ENCODE measurements around the gene FUBP1. TPM values are rescaled to one million over a fixed set of nuclear protein-coding genes. Genes with fewer than 3 reads are reported as not detected.

The FUBP1 gene
- total RNA-seq, 1 experiment from 2014 or later: 208 TPM

GRCh38 chr1:77953907-77954306, 25.0 kb downstream of the FUBP1 start:
- CTCF ChIA-PET: no interaction called here
- peaks cover 63% of the 10 kb centered on the region for H3K36me3 Mint-ChIP-seq
- TF ChIP-seq CREM (CRISPR knock-in tag; IDR thresholded peaks at IDR 0.05) (no peak), IRF1 (CRISPR knock-in tag; IDR thresholded peaks at IDR 0.05) (no peak), IRF2 (CRISPR knock-in tag; IDR thresholded peaks at IDR 0.05; ENCODE audit: borderline replicate concordance, low read depth) (no peak), KAT7 (CRISPR knock-in tag; IDR thresholded peaks at IDR 0.05; ENCODE audit: borderline replicate concordance) (no peak), AR (CRISPR knock-in tag; IDR thresholded peaks at IDR 0.05) (no peak), FOXP1 (CRISPR knock-in tag; IDR thresholded peaks at IDR 0.05; ENCODE audit: borderline replicate concordance) (no peak)
- TF ChIP-seq, protein P1, sequence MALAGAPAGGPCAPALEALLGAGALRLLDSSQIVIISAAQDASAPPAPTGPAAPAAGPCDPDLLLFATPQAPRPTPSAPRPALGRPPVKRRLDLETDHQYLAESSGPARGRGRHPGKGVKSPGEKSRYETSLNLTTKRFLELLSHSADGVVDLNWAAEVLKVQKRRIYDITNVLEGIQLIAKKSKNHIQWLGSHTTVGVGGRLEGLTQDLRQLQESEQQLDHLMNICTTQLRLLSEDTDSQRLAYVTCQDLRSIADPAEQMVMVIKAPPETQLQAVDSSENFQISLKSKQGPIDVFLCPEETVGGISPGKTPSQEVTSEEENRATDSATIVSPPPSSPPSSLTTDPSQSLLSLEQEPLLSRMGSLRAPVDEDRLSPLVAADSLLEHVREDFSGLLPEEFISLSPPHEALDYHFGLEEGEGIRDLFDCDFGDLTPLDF (CRISPR knock-in tag; IDR thresholded peaks at IDR 0.05): no peak

DNA sequence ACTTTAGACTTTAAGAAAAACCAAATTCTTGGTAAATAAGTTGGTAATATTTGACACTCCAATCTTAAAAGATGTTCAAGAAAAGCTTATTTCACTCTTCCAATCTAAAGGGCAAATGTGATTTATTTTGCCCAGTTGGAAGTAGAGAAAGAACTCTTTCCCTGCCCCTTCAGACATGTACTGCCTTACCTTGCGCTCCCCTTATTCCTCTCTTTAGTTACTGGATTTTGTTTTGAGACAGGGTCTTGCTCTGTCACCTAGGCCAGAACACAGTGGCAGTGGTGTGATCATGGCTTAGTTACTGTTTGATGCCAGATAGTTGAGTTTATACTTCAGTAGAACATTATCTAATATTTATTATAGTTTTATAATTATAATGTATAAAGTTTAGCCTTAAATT, 27.5 kb downstream of the FUBP1 start:
- Mint-ChIP-seq H3K36me3 (peaks cover 64% of the 10 kb centered on the region), H3K27me3 (ENCODE audit: low read depth) (no peaks in the 10 kb centered on the region), H3K4me1 (peaks cover 5% of the 10 kb centered on the region), H3K4me3 (no peak overlapping the region), H3K27ac (peak overlapping the region; percentile 48; the same call in 1 of the 2 replicates), H3K9me3 (no peaks in the 10 kb centered on the region)
- ChIA-PET POLR2A (no interaction called here), CTCF (no interaction called here)
- no peak for ATAC-seq
- no peak for DNase-seq (ENCODE audit: low spot score)
- TF ChIP-seq MLX (CRISPR knock-in tag; IDR thresholded peaks at IDR 0.05) (no peak), RORB (CRISPR knock-in tag; IDR thresholded peaks at IDR 0.05) (no peak), MYBL2 (CRISPR knock-in tag; IDR thresholded peaks at IDR 0.05) (no peak), ZNF121 (CRISPR knock-in tag; IDR thresholded peaks at IDR 0.05) (no peak), IRF2 (CRISPR knock-in tag; IDR thresholded peaks at IDR 0.05; ENCODE audit: borderline replicate concordance, low read depth) (no peak), KAT7 (CRISPR knock-in tag; IDR thresholded peaks at IDR 0.05; ENCODE audit: borderline replicate concordance) (no peak), GABPB1 (CRISPR knock-in tag; IDR thresholded peaks at IDR 0.05) (no peak), ELF4 (CRISPR knock-in tag; IDR thresholded peaks at IDR 0.05; ENCODE audit: low read depth) (no peak), ATF1 (CRISPR knock-in tag; IDR thresholded peaks at IDR 0.05) (no peak), JAZF1 (CRISPR knock-in tag; IDR thresholded peaks at IDR 0.05) (no peak), ZBTB43 (CRISPR knock-in tag; IDR thresholded peaks at IDR 0.05) (no peak), USF1 (CRISPR knock-in tag; IDR thresholded peaks at IDR 0.05) (no peak), MXD4 (CRISPR knock-in tag; IDR thresholded peaks at IDR 0.05; ENCODE audit: borderline replicate concordance) (no peak), FOXJ3 (CRISPR knock-in tag; IDR thresholded peaks at IDR 0.05; ENCODE audit: borderline replicate concordance) (no peak), PRRX2 (CRISPR knock-in tag; IDR thresholded peaks at IDR 0.05) (no peak), NFE2L1 (CRISPR knock-in tag; IDR thresholded peaks at IDR 0.05) (no peak), AR (CRISPR knock-in tag; IDR thresholded peaks at IDR 0.05) (no peak)
- TF ChIP-seq, protein P2, sequence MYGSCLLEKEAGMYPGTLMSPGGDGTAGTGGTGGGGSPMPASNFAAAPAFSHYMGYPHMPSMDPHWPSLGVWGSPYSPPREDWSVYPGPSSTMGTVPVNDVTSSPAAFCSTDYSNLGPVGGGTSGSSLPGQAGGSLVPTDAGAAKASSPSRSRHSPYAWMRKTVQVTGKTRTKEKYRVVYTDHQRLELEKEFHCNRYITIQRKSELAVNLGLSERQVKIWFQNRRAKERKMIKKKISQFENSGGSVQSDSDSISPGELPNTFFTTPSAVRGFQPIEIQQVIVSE (CRISPR knock-in tag; IDR thresholded peaks at IDR 0.05; ENCODE audit: borderline replicate concordance): no peak

More at GRCh38 chr1:77953907-77954306, 25.0 kb downstream of the FUBP1 start:
- POLR2A ChIA-PET: no interaction called here
- H3K9me3 Mint-ChIP-seq: no peaks in the 10 kb centered on the region
- H3K4me3 Mint-ChIP-seq: no peak overlapping the region
- DNase-seq (ENCODE audit: low spot score): no peak
- H3K27me3 Mint-ChIP-seq (ENCODE audit: low read depth): no peaks in the 10 kb centered on the region
- no peak for ATAC-seq
- H3K4me1 Mint-ChIP-seq: peaks cover 5% of the 10 kb centered on the region
- H3K27ac Mint-ChIP-seq: no peak overlapping the region

Measured in WTC11 (cell line).